WI38 (cell line): ENCODE data around the gene USP48.

Experiments used
- H3K4me3 ChIP-seq: 2 replicates; pipeline ENCODE4 v1.5.1; 2011; ENCODE audit warnings: low read depth, mild to moderate bottlenecking, control low read depth, low read length
- TF ChIP-seq, protein P1 (sequence below): IDR thresholded peaks from 2 replicates; pipeline ENCODE4 v1.5.1; 2012; ENCODE audit warnings: low read depth, mild to moderate bottlenecking, control low read depth, low read length

The USP48 gene

DNA sequence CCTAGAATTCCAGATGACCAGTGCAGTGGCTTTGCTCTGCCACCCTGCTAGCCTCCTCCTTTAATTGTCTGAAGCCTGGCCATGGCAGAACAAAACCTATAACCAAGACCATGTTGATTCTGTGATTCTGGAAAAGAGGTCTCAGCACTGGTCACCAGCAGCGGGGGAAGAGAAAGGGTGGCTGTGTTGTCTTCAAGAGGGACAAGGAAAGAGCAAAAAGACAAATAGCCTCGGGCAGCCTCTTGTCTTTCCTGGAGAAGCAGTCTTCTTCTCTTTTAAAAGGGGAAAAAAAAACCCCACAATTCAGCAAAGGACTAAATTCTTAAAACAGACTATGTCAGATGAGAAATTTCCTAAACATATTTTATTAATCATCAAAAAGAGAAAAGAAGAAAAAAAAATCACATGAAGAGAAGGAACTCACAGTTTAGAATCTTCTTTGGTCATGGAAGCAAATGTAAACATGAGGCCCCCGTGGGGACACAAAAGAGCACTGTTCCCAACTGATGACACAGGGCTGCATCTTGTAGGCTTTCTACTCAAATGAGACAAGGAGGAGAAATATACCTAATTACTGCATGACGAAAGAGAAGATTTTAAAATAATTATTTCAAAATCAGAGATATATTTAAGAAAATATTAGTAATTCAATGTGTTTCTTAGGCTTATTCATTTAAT lies 77.5 kb downstream of the USP48 start:
- TF ChIP-seq, protein P1, sequence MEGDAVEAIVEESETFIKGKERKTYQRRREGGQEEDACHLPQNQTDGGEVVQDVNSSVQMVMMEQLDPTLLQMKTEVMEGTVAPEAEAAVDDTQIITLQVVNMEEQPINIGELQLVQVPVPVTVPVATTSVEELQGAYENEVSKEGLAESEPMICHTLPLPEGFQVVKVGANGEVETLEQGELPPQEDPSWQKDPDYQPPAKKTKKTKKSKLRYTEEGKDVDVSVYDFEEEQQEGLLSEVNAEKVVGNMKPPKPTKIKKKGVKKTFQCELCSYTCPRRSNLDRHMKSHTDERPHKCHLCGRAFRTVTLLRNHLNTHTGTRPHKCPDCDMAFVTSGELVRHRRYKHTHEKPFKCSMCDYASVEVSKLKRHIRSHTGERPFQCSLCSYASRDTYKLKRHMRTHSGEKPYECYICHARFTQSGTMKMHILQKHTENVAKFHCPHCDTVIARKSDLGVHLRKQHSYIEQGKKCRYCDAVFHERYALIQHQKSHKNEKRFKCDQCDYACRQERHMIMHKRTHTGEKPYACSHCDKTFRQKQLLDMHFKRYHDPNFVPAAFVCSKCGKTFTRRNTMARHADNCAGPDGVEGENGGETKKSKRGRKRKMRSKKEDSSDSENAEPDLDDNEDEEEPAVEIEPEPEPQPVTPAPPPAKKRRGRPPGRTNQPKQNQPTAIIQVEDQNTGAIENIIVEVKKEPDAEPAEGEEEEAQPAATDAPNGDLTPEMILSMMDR: no peak
- H3K4me3 ChIP-seq: no peak overlapping the region

DNA sequence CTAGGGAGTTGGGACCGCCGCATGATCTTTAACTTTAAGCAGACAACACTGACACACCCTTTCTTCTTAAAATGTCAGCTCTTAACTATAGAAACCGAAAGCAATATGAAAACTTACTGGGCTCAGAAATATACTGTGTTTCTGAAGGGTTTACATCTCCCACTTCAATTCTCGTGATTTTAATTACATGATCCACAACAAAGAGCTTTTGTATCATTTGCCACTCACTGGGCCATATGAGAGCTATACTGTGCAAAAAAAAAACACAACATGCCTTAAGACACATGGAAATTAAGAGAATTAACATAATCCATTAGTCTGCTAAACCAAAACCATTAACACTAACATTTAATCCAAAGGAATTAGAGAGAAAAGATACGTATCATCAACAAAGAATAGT lies 78.8 kb downstream of the USP48 start:
- no peak overlapping the region for H3K4me3 ChIP-seq
- TF ChIP-seq, protein P1: no peak

DNA sequence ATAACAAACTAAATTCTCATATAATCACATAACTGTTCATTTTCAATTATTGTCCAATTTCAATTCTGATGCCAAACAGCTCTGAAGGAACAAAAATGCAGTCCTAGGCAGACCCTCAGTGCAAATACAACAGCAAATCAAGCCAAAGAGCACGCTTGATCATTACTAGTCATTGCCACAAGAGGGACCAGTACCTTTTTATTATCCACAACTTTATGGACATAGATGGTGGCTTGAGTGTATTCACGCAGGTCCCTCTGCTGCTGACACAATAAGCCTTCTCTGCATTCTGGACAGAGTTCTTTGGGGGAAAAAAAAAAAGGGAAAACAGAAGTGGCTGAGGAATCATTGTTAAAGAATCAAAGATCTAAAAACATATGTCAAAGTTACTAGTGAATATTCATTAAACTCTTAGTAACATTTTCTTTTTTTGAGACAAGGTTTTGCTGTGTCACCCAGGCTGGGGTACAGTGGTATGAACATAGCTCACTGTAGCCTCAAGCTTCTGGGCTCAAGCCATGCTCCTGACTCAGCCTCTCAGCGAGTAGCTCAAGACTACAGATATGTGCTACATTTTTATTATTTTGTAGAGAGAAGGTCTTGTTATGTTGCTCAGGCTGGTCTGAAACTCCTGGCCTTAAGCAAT lies 79.5 kb downstream of the USP48 start:
- TF ChIP-seq, protein P1: 0 out of 2 replicates have a peak, but pooled peaks have one; percentile 21
- no peak overlapping the region for H3K4me3 ChIP-seq

DNA sequence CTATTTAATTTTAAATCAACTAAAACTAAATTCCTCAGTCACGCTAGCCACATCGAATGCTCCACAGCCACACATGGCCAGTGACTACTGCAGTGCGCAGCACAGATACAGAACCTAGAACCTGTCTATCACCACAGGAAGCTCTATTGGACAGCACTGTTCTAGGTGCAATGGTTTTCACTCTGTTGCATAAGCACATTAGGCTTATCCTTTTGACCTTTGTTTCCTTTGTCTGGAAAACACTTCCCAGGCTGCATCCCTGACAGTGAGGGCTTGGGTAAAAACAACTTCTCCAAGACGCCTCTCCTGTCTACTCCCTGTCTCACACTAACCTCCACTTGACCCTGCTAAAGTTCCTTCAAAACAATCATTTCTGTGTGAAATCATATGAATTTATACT lies 80.2 kb downstream of the USP48 start:
- TF ChIP-seq, protein P1: no peak
- no peak overlapping the region for H3K4me3 ChIP-seq

DNA sequence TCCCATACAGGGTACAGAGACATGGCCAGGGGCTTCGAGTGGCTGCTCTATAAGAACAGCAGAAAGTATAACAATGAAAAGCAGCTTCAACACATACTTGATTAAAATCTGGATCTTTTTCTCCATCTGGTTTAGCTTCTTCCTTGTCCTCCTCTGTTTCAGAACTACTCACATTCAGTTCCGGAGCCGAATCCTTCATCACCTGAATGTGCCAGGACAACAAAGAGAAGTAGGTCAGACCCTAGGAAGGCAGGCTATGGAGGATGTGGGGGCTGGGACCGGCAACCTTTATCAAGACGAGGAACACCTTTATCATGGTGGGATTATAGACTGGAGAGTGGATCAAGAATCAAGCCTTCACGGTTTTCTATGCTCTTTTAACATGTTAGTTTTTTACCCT lies 81.5 kb downstream of the USP48 start:
- no peak overlapping the region for H3K4me3 ChIP-seq
- TF ChIP-seq, protein P1: no peak

DNA sequence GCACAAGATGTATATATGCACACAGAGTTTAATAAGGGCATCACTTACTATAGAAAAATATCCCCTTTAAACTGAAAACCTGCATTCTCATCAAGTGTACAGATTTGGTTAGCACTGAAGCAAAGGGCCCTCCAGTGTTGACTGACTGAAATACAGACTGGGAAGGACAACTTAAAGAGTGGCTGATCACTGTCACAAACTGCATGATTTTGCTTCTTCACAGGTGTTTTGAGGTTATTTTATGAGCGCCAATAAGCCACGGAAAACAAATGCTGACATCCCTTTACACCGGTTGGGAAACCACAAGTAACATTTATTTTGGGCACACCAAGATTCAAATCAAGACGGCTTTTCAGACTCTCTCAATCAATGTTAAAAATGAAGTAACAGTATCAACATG lies 82.9 kb downstream of the USP48 start:
- TF ChIP-seq, protein P1: no peak
- H3K4me3 ChIP-seq: no peak overlapping the region

DNA sequence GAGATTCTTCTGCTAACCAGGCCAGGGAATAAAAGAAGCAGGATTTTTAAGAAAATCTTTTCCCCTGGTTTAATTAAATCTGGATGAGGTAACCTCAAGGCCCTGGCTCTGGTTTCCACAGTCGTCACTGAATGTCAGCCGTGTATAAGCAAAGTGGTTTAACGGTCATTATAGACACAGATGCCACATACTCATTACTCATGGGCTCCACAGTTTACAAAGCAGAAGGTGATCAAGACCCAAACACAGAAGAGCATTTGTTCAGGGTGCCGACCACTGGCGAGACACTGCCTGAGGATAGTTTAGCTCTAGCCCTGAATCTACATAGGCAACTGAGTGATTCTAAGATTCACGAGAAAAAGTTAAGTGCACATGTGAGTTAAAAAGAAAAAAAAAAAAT lies 86.0 kb downstream of the USP48 start:
- H3K4me3 ChIP-seq: no peak overlapping the region
- TF ChIP-seq, protein P1: no peak
